ENCODE results near the gene SLC8B1.

SLC8B1 gene

DNA sequence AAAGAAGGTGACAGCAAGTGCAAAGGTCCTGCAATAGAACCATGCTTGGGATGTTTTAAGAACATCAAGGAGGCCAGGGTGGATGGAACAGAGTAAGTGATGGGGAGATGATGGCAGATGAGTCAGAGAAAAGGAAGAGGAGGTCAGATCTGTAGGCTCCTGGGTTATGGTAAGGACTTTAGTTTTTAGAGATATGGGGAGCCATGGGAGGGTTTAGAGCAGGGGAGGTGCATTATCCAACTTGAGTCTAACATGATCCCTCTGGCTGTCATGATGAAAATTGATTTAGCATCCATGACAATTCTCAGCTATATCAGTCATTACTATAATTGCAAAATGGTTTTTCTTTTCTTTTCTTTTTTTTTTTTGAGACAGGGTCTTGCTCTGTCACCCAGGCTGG is 16.2 kb upstream of the SLC8B1 start:
- Histone ChIP-seq H3K4me1 (ENCODE audit: low read length) (no peaks in the 10 kb centered on the region), H3K36me3 (replicated peaks; ENCODE audit: low read depth, low read length) (no peaks in the 10 kb centered on the region), H3K27me3 (ENCODE audit: low read depth, low read length) (peaks cover 4% of the 10 kb centered on the region), H3K9me3 (ENCODE audit: insufficient read depth, low read length) (no peaks in the 10 kb centered on the region), H3K27ac (ENCODE audit: low read length) (no peak overlapping the region), H4K20me1 (ENCODE audit: insufficient read depth, low read length) (no peaks in the 10 kb centered on the region), H3K4me3 (ENCODE audit: low read length) (no peak overlapping the region), H2AFZ (ENCODE audit: low read depth, low read length) (no peak overlapping the region), H3K4me2 (ENCODE audit: low read length) (no peak overlapping the region), H3K79me2 (ENCODE audit: low read length) (no peaks in the 10 kb centered on the region), H3K9ac (ENCODE audit: low read length) (no peak overlapping the region)
- no peak for TF ChIP-seq EZH2phosphoT487 (IDR thresholded peaks at IDR 0.05; ENCODE audit: low read depth)
- TF ChIP-seq, protein P1, sequence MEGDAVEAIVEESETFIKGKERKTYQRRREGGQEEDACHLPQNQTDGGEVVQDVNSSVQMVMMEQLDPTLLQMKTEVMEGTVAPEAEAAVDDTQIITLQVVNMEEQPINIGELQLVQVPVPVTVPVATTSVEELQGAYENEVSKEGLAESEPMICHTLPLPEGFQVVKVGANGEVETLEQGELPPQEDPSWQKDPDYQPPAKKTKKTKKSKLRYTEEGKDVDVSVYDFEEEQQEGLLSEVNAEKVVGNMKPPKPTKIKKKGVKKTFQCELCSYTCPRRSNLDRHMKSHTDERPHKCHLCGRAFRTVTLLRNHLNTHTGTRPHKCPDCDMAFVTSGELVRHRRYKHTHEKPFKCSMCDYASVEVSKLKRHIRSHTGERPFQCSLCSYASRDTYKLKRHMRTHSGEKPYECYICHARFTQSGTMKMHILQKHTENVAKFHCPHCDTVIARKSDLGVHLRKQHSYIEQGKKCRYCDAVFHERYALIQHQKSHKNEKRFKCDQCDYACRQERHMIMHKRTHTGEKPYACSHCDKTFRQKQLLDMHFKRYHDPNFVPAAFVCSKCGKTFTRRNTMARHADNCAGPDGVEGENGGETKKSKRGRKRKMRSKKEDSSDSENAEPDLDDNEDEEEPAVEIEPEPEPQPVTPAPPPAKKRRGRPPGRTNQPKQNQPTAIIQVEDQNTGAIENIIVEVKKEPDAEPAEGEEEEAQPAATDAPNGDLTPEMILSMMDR (IDR thresholded peaks at IDR 0.05; ENCODE audit: low read depth, low read length): no peak

DNA sequence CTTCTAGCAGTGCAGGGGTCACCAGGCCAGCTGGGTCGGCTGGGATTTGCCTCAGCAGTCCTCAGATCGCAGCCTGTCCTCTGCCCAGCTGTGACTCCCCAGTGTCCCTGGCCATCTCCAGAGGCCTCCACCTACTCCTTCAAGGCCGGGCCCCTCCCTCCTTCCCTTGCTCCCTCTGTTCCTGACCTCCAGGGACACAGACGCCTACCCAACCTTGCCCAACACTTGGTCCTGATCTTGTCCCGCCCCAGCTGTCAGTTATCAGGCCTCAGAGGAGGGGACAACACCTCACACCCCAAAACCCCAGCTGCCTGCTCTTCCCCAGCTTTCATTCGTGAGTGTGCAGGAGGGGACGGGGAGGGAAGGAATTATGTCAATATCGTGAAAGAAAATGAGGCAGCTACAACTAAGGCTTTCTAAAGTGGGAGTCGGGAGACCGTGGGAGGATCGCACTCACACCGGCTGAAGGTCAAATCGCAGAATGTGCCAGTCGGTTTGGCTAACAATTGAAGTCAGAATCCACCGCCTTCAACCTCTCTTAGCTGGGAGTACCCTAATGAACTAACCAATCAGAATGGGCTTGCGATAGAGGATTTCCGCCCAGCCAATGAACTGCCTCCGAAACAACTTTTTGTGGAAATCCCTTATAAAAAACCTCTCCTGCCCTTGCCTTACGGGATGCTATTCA is 14.1 kb upstream of the SLC8B1 start:
- H2AFZ ChIP-seq (ENCODE audit: low read depth, low read length): no peak overlapping the region
- H3K36me3 ChIP-seq (replicated peaks; ENCODE audit: low read depth, low read length): no peaks in the 10 kb centered on the region
- no peak overlapping the region for H3K9ac ChIP-seq (ENCODE audit: low read length)
- TF ChIP-seq EZH2phosphoT487 (IDR thresholded peaks at IDR 0.05; ENCODE audit: low read depth): no peak
- TF ChIP-seq, protein P1 (IDR thresholded peaks at IDR 0.05; ENCODE audit: low read depth, low read length): no peak
- H3K4me2 ChIP-seq (ENCODE audit: low read length): no peak overlapping the region
- no peaks in the 10 kb centered on the region for H3K79me2 ChIP-seq (ENCODE audit: low read length)
- no peaks in the 10 kb centered on the region for H3K4me1 ChIP-seq (ENCODE audit: low read length)
- no peak overlapping the region for H3K4me3 ChIP-seq (ENCODE audit: low read length)
- no peak overlapping the region for H3K27ac ChIP-seq (ENCODE audit: low read length)
- no peaks in the 10 kb centered on the region for H3K9me3 ChIP-seq (ENCODE audit: insufficient read depth, low read length)
- no peaks in the 10 kb centered on the region for H4K20me1 ChIP-seq (ENCODE audit: insufficient read depth, low read length)
- peaks cover 4% of the 10 kb centered on the region for H3K27me3 ChIP-seq (ENCODE audit: low read depth, low read length)

DNA sequence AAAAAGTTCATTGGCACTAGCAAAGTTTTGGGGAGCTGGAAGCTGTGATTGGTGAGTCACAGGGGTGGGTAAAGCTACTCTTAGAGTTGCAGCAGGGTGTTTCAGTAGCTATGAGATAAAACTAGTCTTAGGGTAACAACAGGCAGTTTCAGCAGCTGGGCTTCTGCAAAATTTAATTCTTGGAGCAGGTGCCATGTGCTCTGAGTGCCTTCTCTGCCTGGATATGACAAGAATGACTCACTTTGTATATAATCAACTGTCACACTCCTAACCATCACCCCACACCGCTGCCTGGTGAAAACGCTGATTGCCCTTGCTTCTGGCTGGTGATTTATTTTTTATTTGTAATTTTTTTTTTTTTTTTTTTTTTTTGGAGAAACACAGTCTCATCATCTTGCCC is 13.0 kb upstream of the SLC8B1 start:
- Histone ChIP-seq H2AFZ (ENCODE audit: low read depth, low read length) (no peak overlapping the region), H3K27me3 (ENCODE audit: low read depth, low read length) (peaks cover 2% of the 10 kb centered on the region), H3K4me1 (ENCODE audit: low read length) (no peaks in the 10 kb centered on the region), H4K20me1 (ENCODE audit: insufficient read depth, low read length) (no peaks in the 10 kb centered on the region), H3K4me2 (ENCODE audit: low read length) (no peak overlapping the region), H3K27ac (ENCODE audit: low read length) (no peak overlapping the region), H3K36me3 (replicated peaks; ENCODE audit: low read depth, low read length) (no peaks in the 10 kb centered on the region), H3K79me2 (ENCODE audit: low read length) (no peaks in the 10 kb centered on the region), H3K9me3 (ENCODE audit: insufficient read depth, low read length) (no peaks in the 10 kb centered on the region), H3K4me3 (ENCODE audit: low read length) (no peak overlapping the region), H3K9ac (ENCODE audit: low read length) (no peak overlapping the region)
- TF ChIP-seq, protein P1 (IDR thresholded peaks at IDR 0.05; ENCODE audit: low read depth, low read length): no peak
- TF ChIP-seq EZH2phosphoT487 (IDR thresholded peaks at IDR 0.05; ENCODE audit: low read depth): no peak

DNA sequence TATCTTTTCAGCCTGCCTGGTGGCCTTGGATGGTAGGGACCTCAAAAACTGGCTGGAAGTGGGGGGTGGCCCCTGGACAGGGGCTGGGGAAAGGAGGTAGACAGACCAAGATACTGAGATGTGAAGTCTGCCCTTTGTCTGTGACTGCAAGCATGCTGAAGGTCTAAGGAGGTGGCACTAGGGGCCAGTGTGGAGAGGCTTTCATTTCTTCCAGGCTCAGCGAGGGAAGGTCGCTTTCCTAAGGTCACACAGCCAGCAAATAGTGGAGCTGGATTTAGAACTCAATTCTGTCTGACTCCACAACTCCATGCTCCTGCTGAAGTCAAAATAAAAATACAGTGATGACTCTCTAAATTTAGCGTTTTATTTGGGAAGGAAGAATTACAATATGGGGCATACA is 12.2 kb upstream of the SLC8B1 start:
- H3K9me3 ChIP-seq (ENCODE audit: insufficient read depth, low read length): no peaks in the 10 kb centered on the region
- H3K4me3 ChIP-seq (ENCODE audit: low read length): no peak overlapping the region
- no peak overlapping the region for H2AFZ ChIP-seq (ENCODE audit: low read depth, low read length)
- no peak for TF ChIP-seq EZH2phosphoT487 (IDR thresholded peaks at IDR 0.05; ENCODE audit: low read depth)
- TF ChIP-seq, protein P1 (IDR thresholded peaks at IDR 0.05; ENCODE audit: low read depth, low read length): no peak
- no peak overlapping the region for H3K27ac ChIP-seq (ENCODE audit: low read length)
- no peaks in the 10 kb centered on the region for H3K36me3 ChIP-seq (replicated peaks; ENCODE audit: low read depth, low read length)
- no peaks in the 10 kb centered on the region for H3K79me2 ChIP-seq (ENCODE audit: low read length)
- no peaks in the 10 kb centered on the region for H4K20me1 ChIP-seq (ENCODE audit: insufficient read depth, low read length)
- H3K4me2 ChIP-seq (ENCODE audit: low read length): no peak overlapping the region
- H3K9ac ChIP-seq (ENCODE audit: low read length): no peak overlapping the region
- H3K27me3 ChIP-seq (ENCODE audit: low read depth, low read length): no peaks in the 10 kb centered on the region; the same call in 1 of the 2 replicates
- no peaks in the 10 kb centered on the region for H3K4me1 ChIP-seq (ENCODE audit: low read length)
